CD1c-positive myeloid dendritic cell (primary cell): ENCODE data around the gene CNNM3.
"Not testable (repeated sequence)": the region's sequence is repeated elsewhere in the genome, so short reads cannot be mapped to it uniquely, and the experiment has no call there.

Experiments used
- DNase-seq: peaks from one replicate; pipeline ENCODE4 v3.0.0-alpha.2; 2016; ENCODE audit errors: extremely low spot score

Gene CNNM3

GRCh38 chr2:96839293-96839874, 23.3 kb downstream of the CNNM3 start:
- peak; percentile 62 for DNase-seq

- no peak for DNase-seq
Observed at GRCh38 chr2:96839875-96840850, 24.1 kb downstream of the CNNM3 start.

GRCh38 chr2:96841701-96842495, 25.8 kb downstream of the CNNM3 start:
- DNase-seq: no peak

GRCh38 chr2:96842600-96842999, 26.5 kb downstream of the CNNM3 start:
- no peak for DNase-seq

GRCh38 chr2:96843538-96844268, 27.6 kb downstream of the CNNM3 start, which contains the start of gene ANKRD23:
ANKRD23 (minus strand) TSS chr2:96844021; CDS start chr2:96843992, 29 bp downstream.
- DNase-seq: no peak

- DNase-seq: no peak
Observed at GRCh38 chr2:96844405-96844808, 28.3 kb downstream of the CNNM3 start.

- no peak for DNase-seq
Observed at GRCh38 chr2:96846825-96847224, 30.8 kb downstream of the CNNM3 start.

GRCh38 chr2:96847586-96847985, 31.5 kb downstream of the CNNM3 start:
- no peak for DNase-seq

- DNase-seq: no peak
Observed at GRCh38 chr2:96848264-96848663, 32.2 kb downstream of the CNNM3 start.

GRCh38 chr2:96852667-96853066, 36.6 kb downstream of the CNNM3 start:
- no peak for DNase-seq

GRCh38 chr2:96853321-96853720, 37.3 kb downstream of the CNNM3 start:
- DNase-seq: no peak

- peak; percentile 17 for DNase-seq
Observed at GRCh38 chr2:96856776-96857666, 41.0 kb downstream of the CNNM3 start.

GRCh38 chr2:96857667-96858372, 41.8 kb downstream of the CNNM3 start, which contains the start of gene ANKRD39:
ANKRD39 (minus strand) TSS chr2:96858016; CDS start chr2:96857987, 29 bp downstream.
- DNase-seq: peak; percentile 100

- no peak for DNase-seq
Observed at GRCh38 chr2:96859099-96859649, 43.1 kb downstream of the CNNM3 start.

GRCh38 chr2:96859681-96860064, 43.6 kb downstream of the CNNM3 start:
- no peak for DNase-seq

- no peak for DNase-seq
Observed at GRCh38 chr2:96860065-96861029, 44.3 kb downstream of the CNNM3 start.

- no peak for DNase-seq
Observed at GRCh38 chr2:96861074-96861473, 45.0 kb downstream of the CNNM3 start.

GRCh38 chr2:96863056-96863455, 47.0 kb downstream of the CNNM3 start:
- DNase-seq: not testable (repeated sequence)
